K562 (cell line): Measurements from ENCODE around the gene PRKCB. TPM values are rescaled to one million over a fixed set of nuclear protein-coding genes. Genes with fewer than 3 reads are reported as not detected.

Experiments
- ATAC-seq: fragments of 200-7000 bp; cut with Tn5 transposase; 3 replicates; pipeline ENCODE4 v1.9.1; 2020; ENCODE audit warnings: moderate library complexity
- BruUV-seq: library from RNA; stranded (reverse); fragments of 400-500 nt; replicated peaks from 2 replicates; lab custom pipeline; 2021; lab: Mats Ljungman, UMichigan
- CTCF ChIA-PET: fragments of 300-600 bp; formaldehyde crosslinking; extraction: SDS; loops from one replicate; lab custom pipeline; 2021; ENCODE audit warnings: low intra/inter-chr PET ratio; lab: Yijun Ruan, JAX
- POLR2A ChIA-PET: fragments of 300-600, 350-650 bp; sonication (Branson Sonifier 250); formaldehyde crosslinking; extraction: SDS; loops from one replicate; lab custom pipeline; 2021; ENCODE audit warnings: antibody characterized with exemption, inconsistent platforms; lab: Yijun Ruan, JAX
- DNase-seq, 4 experiments: peaks; one replicate each; pipeline versions ENCODE4 v3.0.0 to v3.0.0-alpha.2; 2011 to 2018; ENCODE audit warnings: low spot score in 3 of 4, mixed read lengths in 3 of 4; ENCODE audit errors: extremely low read depth in 1 of 4
- FAIRE-seq: peaks from 2 replicates; lab custom pipeline; 2011; peaks lifted over from hg19 to GRCh38; lab: Jason Lieb, UNC
- H2AFZ ChIP-seq: 2 replicates; pipeline ENCODE4 v1.6.0; 2011; ENCODE audit warnings: low read depth, low read length, control low read depth, inconsistent platforms
- H3K27ac ChIP-seq: fragments of 200-600 bp; 3 replicates; pipeline ENCODE4 v1.8.0; 2011; ENCODE audit warnings: low read depth, mild to moderate bottlenecking, control low read depth, inconsistent platforms, low read length, moderate library complexity, mixed read lengths; ENCODE audit errors: extremely low read depth
- H3K27me3 ChIP-seq, 2 experiments: fragments of 300-600 bp in 1 of 2; 2 replicates in 1 of 2; 3 replicates in 1 of 2; pipeline versions ENCODE4 v1.6.0 to v1.8.0; 2011; ENCODE audit warnings: inconsistent platforms in 2 of 2, low read length in 2 of 2, mild to moderate bottlenecking in 1 of 2, mixed read lengths in 1 of 2, moderate library complexity in 1 of 2; ENCODE audit not compliant: control insufficient read depth in 2 of 2, insufficient read depth in 2 of 2
- H3K36me3 ChIP-seq: fragments of 300-600 bp; 3 replicates; pipeline ENCODE4 v1.8.0; 2011; ENCODE audit warnings: mild to moderate bottlenecking, low read length, inconsistent platforms; ENCODE audit not compliant: control insufficient read depth, insufficient read depth
- H3K4me1 ChIP-seq, 2 experiments: fragments of 200-600 bp in 1 of 2; replicated peaks in 1 of 2; 2 replicates in 1 of 2; 3 replicates in 1 of 2; pipeline versions ENCODE4 v1.5.1 to v1.8.0; 2011; ENCODE audit warnings: inconsistent platforms in 2 of 2, low read length in 2 of 2, mild to moderate bottlenecking in 1 of 2, mixed read lengths in 1 of 2, moderate library complexity in 1 of 2; ENCODE audit not compliant: control insufficient read depth in 2 of 2, insufficient read depth in 2 of 2
- H3K4me2 ChIP-seq: 2 replicates; pipeline ENCODE4 v1.6.1; 2011; ENCODE audit warnings: low read length, control low read depth, inconsistent platforms, mixed read lengths; ENCODE audit not compliant: insufficient read depth
- H3K4me3 ChIP-seq: fragments of 200-600 bp; sonication (generic), shearing (Covaris generic); 2 replicates; pipeline ENCODE4 v1.5.1; 2016; ENCODE audit warnings: control low read depth, inconsistent platforms
- H3K79me2 ChIP-seq: fragments of 200-600 bp; 3 replicates; pipeline ENCODE4 v1.8.0; 2011; ENCODE audit warnings: low read length, inconsistent platforms; ENCODE audit not compliant: control insufficient read depth, insufficient read depth
- H3K9ac ChIP-seq, 2 experiments: 2 replicates each; pipeline versions ENCODE4 v1.6.0 to v1.6.1; 2011; ENCODE audit warnings: low read depth in 2 of 2, low read length in 2 of 2, control low read depth in 1 of 2, inconsistent platforms in 1 of 2, mild to moderate bottlenecking in 1 of 2, mixed read lengths in 1 of 2; ENCODE audit not compliant: insufficient read depth in 1 of 2
- H3K9me1 ChIP-seq: one replicate; pipeline ENCODE4 v1.6.0; 2011; ENCODE audit warnings: inconsistent platforms, mild to moderate bottlenecking, low read length, moderate library complexity; ENCODE audit not compliant: control insufficient read depth, insufficient read depth
- H3K9me3 ChIP-seq: replicated peaks from 2 replicates; pipeline ENCODE4 v1.5.1; 2011; ENCODE audit warnings: low read depth, low read length, inconsistent platforms; ENCODE audit not compliant: control insufficient read depth, insufficient read depth
- H4K20me1 ChIP-seq: replicated peaks from 2 replicates; pipeline ENCODE4 v1.6.1; 2011; ENCODE audit warnings: low read length, inconsistent platforms, mixed read lengths; ENCODE audit not compliant: control insufficient read depth, insufficient read depth
- ARHGAP35 ChIP-seq: fragments of 450-650 bp; IDR thresholded peaks from 2 replicates; pipeline ENCODE4 v1.6.1; 2018; ENCODE audit not compliant: partially characterized antibody
- ERF ChIP-seq: fragments of 450-650 bp; formaldehyde crosslinking; IDR thresholded peaks from 2 replicates; pipeline ENCODE4 v1.4.0; 2020; ENCODE audit warnings: mild to moderate bottlenecking, mixed read lengths
- POLR2H ChIP-seq: IDR thresholded peaks from 2 replicates; pipeline ENCODE4 v1.6.1; 2016; ENCODE audit warnings: missing genetic modification characterization, low read depth, mild to moderate bottlenecking, control low read depth, missing compliant biosample characterization, moderate library complexity
- SPI1 ChIP-seq: IDR thresholded peaks from 2 replicates; pipeline ENCODE4 v1.6.1; 2011; ENCODE audit warnings: low read depth, low read length, control low read depth, borderline replicate concordance
- ZNF324 ChIP-seq: fragments of 250-450 bp; sonication (Bioruptor Pico); IDR thresholded peaks from 2 replicates; pipeline ENCODE4 v1.4.0; 2020; ENCODE audit warnings: mild to moderate bottlenecking
- WGBS: fragments of 100-300 bp; shearing (Covaris generic); methylation state at CpG from one replicate; pipeline ENCODE4 v1.1.6; 2016; ENCODE audit warnings: low coverage, mixed read lengths; ENCODE audit not compliant: insufficient coverage; ENCODE audit errors: missing lambda C conversion rate; 5-methylcytosine and 5-hydroxymethylcytosine counted together
- in situ Hi-C: fragments of 300-500 bp; cut with MboI; formaldehyde crosslinking; loops from 4 replicates; pipeline ENCODE4 v1.15.0; 2018; ENCODE audit warnings: inconsistent platforms, mixed read lengths
- intact Hi-C: fragments of 100-400 bp; cut with micrococcal nuclease; formaldehyde crosslinking; loops from 2 replicates; pipeline ENCODE4 v1.14.2; 2022
- polyA plus RNA-seq, 8 experiments: library from polyadenylated mRNA; depleted of rRNA in 4 of 8; stranded (reverse) in 5 of 8; unstranded in 3 of 8; fragments of >200 nt; fragmentation: Nextera tagmentation in 2 of 8; fragmentation: Illumina TruSeq in 1 of 8; extraction: Ambion mirVana in 2 of 8; extraction: Trizol in 1 of 8; gene quantifications; 2 replicates each; pipeline versions ENCODE4 v1.2.1 to v1.2.3, GENCODE V29; 2011 to 2014; ENCODE audit warnings: inconsistent platforms in 1 of 8, missing spikeins in 1 of 8
- total RNA-seq, 7 experiments: library from RNA; depleted of rRNA in 6 of 7; stranded (reverse); fragments of >200 nt in 6 of 7; fragmentation: Illumina TruSeq in 2 of 7; extraction: Trizol in 2 of 7; gene quantifications; 2 replicates each; pipeline versions ENCODE4 v1.2.1 to v1.2.3, GENCODE V29; 2011 to 2021; ENCODE audit warnings: low replicate concordance in 1 of 7

PRKCB gene
- total and polyA plus RNA-seq, 9 of the 15 experiments (the other 6 are each of a cell fraction or from before 2014, with no cell fraction given) = 49.9 to 276 (median 148) TPM

- peaks cover 4% of the 10 kb centered on the region for H3K9me1 ChIP-seq
- no peak overlapping the region for H3K27ac ChIP-seq
- BruUV-seq = no TSS peak
- H4K20me1 ChIP-seq = no peaks in the 10 kb centered on the region; the same call in 1 of the 2 replicates
- DNase-seq = no peak
- no peak overlapping the region for H2AFZ ChIP-seq
- no peak for FAIRE-seq
- no peak overlapping the region for H3K4me3 ChIP-seq
- no peaks in the 10 kb centered on the region; the same call in 1 of the 2 replicates for H3K9me3 ChIP-seq
- WGBS = 81% methylated on average over 4 of the region's 4 CpGs
- no peak overlapping the region for H3K9ac ChIP-seq
- in situ Hi-C loops = no loop called here
- CTCF ChIA-PET = no interaction called here
- H3K36me3 ChIP-seq = peaks cover 91% of the 10 kb centered on the region
- POLR2A ChIA-PET = no interaction called here
- H3K4me1 ChIP-seq = peaks cover 0 to 3% of the 10 kb centered on the region in 2 experiments; a peak in 1 of 5 replicates
- ATAC-seq = no peak
- H3K79me2 ChIP-seq = no peaks in the 10 kb centered on the region; the same call in 2 of the 3 replicates
- TF ChIP-seq ZNF324 (CRISPR knock-in tag) (no peak), ARHGAP35 (no peak), POLR2H (tag) (0 out of 2 replicates have a peak, but pooled peaks have one; percentile 13)
- intact Hi-C loops = no loop called here
- no peaks in the 10 kb centered on the region for H3K27me3 ChIP-seq
- H3K4me2 ChIP-seq = no peak overlapping the region
Observed at GRCh38 chr16:24198807-24199533, 363.2 kb downstream of the PRKCB start.

- CTCF ChIA-PET = interaction anchor here (0.5 kb wide), 1 partner anchor 35 kb away, joined by 3 read pairs; no protein-coding TSS in a partner anchor
- 73% methylated on average over 4 of the region's 4 CpGs for WGBS
- H4K20me1 ChIP-seq = no peaks in the 10 kb centered on the region; the same call in 1 of the 2 replicates
- H3K9me3 ChIP-seq = no peaks in the 10 kb centered on the region
- intact Hi-C loops = loop anchor here (10.0 kb wide), 1 partner anchor 129 kb away; no protein-coding TSS in a partner anchor
- in situ Hi-C loops = no loop called here
- BruUV-seq = no TSS peak
- H3K79me2 ChIP-seq = no peaks in the 10 kb centered on the region; the same call in 2 of the 3 replicates
- peaks cover 88% of the 10 kb centered on the region for H3K36me3 ChIP-seq
- POLR2A ChIA-PET = interaction anchor here (0.6 to 1.4 kb wide), 5 partner anchors 16 to 622 kb away, joined by 3 to 9 read pairs (median 4); no protein-coding TSS in a partner anchor
- H3K4me1 ChIP-seq = peaks cover 0 to 6% of the 10 kb centered on the region in 2 experiments; a peak in 1 of 5 replicates
- no peak overlapping the region for H2AFZ ChIP-seq
- ATAC-seq (no peak), FAIRE-seq (no peak), DNase-seq (no peak)
- H3K27me3 ChIP-seq = no peaks in the 10 kb centered on the region
- peak; percentile 12; the same call in 1 of the 2 replicates for TF ChIP-seq SPI1
- no peak for TF ChIP-seq ERF (CRISPR knock-in tag)
- H3K4me3 ChIP-seq = no peak overlapping the region
- no peaks in the 10 kb centered on the region for H3K9me1 ChIP-seq
- H3K9ac ChIP-seq = no peak overlapping the region
- H3K4me2 ChIP-seq = no peak overlapping the region
- no peak overlapping the region for H3K27ac ChIP-seq
Observed at GRCh38 chr16:24203675-24204074, 367.9 kb downstream of the PRKCB start.
